BJ (cell line): ENCODE measurements around the gene TMEM219. TPM values are rescaled to one million over a fixed set of nuclear protein-coding genes. Genes with fewer than 3 reads are reported as not detected.
"Not testable (repeated sequence)": the region's sequence is repeated elsewhere in the genome, so short reads cannot be mapped to it uniquely, and the experiment has no call there.

Source experiments
- CTCF ChIA-PET: fragments of 350-600 bp; formaldehyde crosslinking; extraction: SDS; loops from one replicate; lab custom pipeline; 2021; ENCODE audit warnings: antibody characterized with exemption, inconsistent platforms; lab: Yijun Ruan, JAX
- POLR2A ChIA-PET: fragments of 300-600 bp; sonication (Branson Sonifier 250); formaldehyde crosslinking; extraction: SDS; loops from one replicate; lab custom pipeline; 2021; ENCODE audit warnings: antibody characterized with exemption; lab: Charles Lee
- DNase-seq: peaks from one replicate; pipeline ENCODE4 v3.0.0-alpha.2; 2011; ENCODE audit warnings: low read depth
- H3K27me3 ChIP-seq: 2 replicates; pipeline ENCODE4 v1.6.0; 2011; ENCODE audit warnings: low read length; ENCODE audit not compliant: control insufficient read depth, insufficient read depth
- H3K36me3 ChIP-seq: 2 replicates; pipeline ENCODE4 v1.5.1; 2011; ENCODE audit warnings: low read length; ENCODE audit not compliant: control insufficient read depth, insufficient read depth
- H3K4me3 ChIP-seq: 2 replicates; pipeline ENCODE4 v1.5.1; 2011; ENCODE audit warnings: low read depth, mild to moderate bottlenecking, control low read depth, low read length
- CTCF ChIP-seq: IDR thresholded peaks from 2 replicates; pipeline ENCODE4 v1.5.1; 2011; ENCODE audit warnings: low read depth, mild to moderate bottlenecking, control low read depth, inconsistent platforms, low read length, moderate library complexity; ENCODE audit not compliant: insufficient read depth
- polyA plus RNA-seq: library from polyadenylated mRNA; depleted of rRNA; stranded (reverse); fragments of >200 nt; gene quantifications from 2 replicates; pipeline ENCODE4 v1.2.3, GENCODE V29; 2011

TMEM219 gene
- polyA plus RNA-seq, 1 experiment: 146 TPM

GRCh38 chr16:30009085-30009862 is 47.4 kb downstream of the TMEM219 start:
- CTCF ChIA-PET: interaction anchor here (0.7 to 1.2 kb wide), 2 partner anchors 23 to 224 kb away, joined by 3 read pairs; no protein-coding TSS in a partner anchor
- POLR2A ChIA-PET: interaction anchor here (0.6 kb wide), 1 partner anchor 11 kb away, joined by 8 read pairs; no protein-coding TSS in a partner anchor
- peaks cover 11% of the 10 kb centered on the region for H3K27me3 ChIP-seq
- H3K36me3 ChIP-seq: peaks cover 2% of the 10 kb centered on the region
- no peak overlapping the region for H3K4me3 ChIP-seq
- no peak for DNase-seq
- no peak for TF ChIP-seq CTCF

- ChIA-PET CTCF (no interaction called here), POLR2A (no interaction called here)
- no peak for DNase-seq
- Histone ChIP-seq H3K36me3 (peaks cover 2% of the 10 kb centered on the region), H3K27me3 (peaks cover 11% of the 10 kb centered on the region), H3K4me3 (peak overlapping the region; percentile 51; the same call in 1 of the 2 replicates)
- TF ChIP-seq CTCF: no peak
These were observed 48.3 kb downstream of the TMEM219 start for GRCh38 chr16:30009990-30010843.

GRCh38 chr16:30010844-30011713 is 49.2 kb downstream of the TMEM219 start, which contains the start of gene DOC2A:
DOC2A (minus strand) TSS chr16:30011027; CDS start chr16:30010222, 805 bp downstream.
- H3K4me3 ChIP-seq: peak within 1 kb of the TSS; percentile 51
- peaks cover 11% of the 10 kb centered on the region for H3K27me3 ChIP-seq
- DNase-seq: no peak
- peaks cover under 1% of the 10 kb centered on the region; the same call in 1 of the 2 replicates for H3K36me3 ChIP-seq
- TF ChIP-seq CTCF: no peak
- POLR2A ChIA-PET: interaction anchor here (0.7 kb wide), 1 partner anchor 55 kb away, joined by 33 read pairs; the partner anchor contains the start of gene ALDOA
- CTCF ChIA-PET: no interaction called here

GRCh38 chr16:30011714-30012504 is 50.0 kb downstream of the TMEM219 start:
- no peak for DNase-seq
- ChIA-PET CTCF (interaction anchor here (1.0 to 1.4 kb wide), 2 partner anchors 9 to 12 kb away, joined by 3 to 6 read pairs; no protein-coding TSS in a partner anchor), POLR2A (interaction anchor here (0.7 kb wide), 1 partner anchor 54 kb away, joined by 33 read pairs; the partner anchor contains the start of gene ALDOA)
- Histone ChIP-seq H3K36me3 (no peaks in the 10 kb centered on the region), H3K27me3 (peaks cover 11% of the 10 kb centered on the region), H3K4me3 (no peak overlapping the region)
- no peak for TF ChIP-seq CTCF

- POLR2A ChIA-PET, DNase-seq, H3K36me3 ChIP-seq, H3K4me3 ChIP-seq: not testable (repeated sequence)
- peaks cover 11% of the 10 kb centered on the region for H3K27me3 ChIP-seq
- CTCF ChIA-PET: interaction anchor here (1.0 to 1.4 kb wide), 3 partner anchors 8 to 20 kb away, joined by 3 to 6 read pairs (median 4); no protein-coding TSS in a partner anchor
These were observed 50.7 kb downstream of the TMEM219 start for GRCh38 chr16:30012598-30012997.

- CTCF ChIA-PET: interaction anchor here (0.7 kb wide), 1 partner anchor 258 kb away, joined by 3 read pairs; no protein-coding TSS in a partner anchor
- H3K4me3 ChIP-seq, H3K27me3 ChIP-seq, H3K36me3 ChIP-seq, DNase-seq, POLR2A ChIA-PET: not testable (repeated sequence)
These were observed 53.6 kb downstream of the TMEM219 start for GRCh38 chr16:30015450-30015849.
